CD4-positive, alpha-beta T cell treated with Interleukin-15 for 1 hour (primary cell): ENCODE measurements around the gene NXF1.
"Not testable (repeated sequence)": the region's sequence is repeated elsewhere in the genome, so short reads cannot be mapped to it uniquely, and the experiment has no call there.

ENCODE experiments used
- DNase-seq: peaks from one replicate; pipeline ENCODE4 v3.0.0-alpha.2; 2020

NXF1 gene

DNA sequence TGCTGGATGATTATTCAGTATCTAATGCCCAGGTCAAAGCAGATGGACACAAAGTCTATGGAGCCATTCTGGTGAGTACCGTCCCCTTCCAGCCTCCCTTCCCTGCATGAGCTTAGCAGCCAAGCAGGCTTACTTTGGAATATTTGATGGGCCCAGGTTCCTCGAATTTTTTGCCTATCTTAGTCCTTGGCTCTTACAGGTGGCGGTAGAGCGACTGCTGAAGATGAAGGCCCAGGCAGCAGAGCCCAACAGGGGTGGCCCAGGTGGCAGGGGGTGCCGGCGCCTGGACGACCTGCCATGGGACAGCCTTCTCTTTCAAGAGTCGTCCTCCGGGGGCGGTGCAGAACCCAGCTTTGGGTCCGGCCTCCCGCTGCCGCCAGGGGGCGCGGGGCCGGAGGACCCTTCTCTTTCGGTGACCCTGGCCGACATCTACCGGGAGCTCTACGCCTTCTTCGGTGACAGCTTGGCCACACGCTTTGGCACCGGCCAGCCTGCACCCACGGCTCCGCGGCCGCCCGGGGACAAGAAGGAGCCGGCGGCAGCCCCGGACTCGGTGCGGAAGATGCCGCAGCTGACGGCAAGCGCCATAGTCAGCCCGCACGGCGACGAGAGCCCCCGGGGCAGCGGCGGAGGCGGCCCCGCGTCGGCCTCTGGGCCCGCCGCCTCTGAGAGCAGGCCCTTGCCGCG lies 18.8 kb downstream of the NXF1 start:
- DNase-seq = peak; percentile 88

DNA sequence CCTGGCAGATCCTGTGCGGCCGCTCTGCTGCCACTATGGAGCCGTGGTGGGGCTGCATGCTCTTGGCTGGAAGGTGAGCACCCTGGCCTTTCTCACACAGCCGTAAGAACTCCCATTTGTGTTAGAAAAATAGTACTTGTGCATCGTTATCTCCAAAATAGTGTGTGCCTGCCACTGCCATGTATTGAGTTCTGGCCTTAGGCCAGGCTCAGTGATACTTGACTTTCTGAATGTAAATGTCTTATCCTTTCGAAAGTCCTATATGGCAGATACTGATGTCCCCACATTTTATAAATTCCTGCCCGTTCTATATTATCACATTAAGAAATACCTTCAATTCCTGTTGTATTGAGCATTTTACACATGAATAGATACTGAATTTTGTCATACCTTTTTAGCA lies 22.5 kb downstream of the NXF1 start:
- no peak for DNase-seq

GRCh38 chr11:62778441-62778840 lies 26.8 kb downstream of the NXF1 start:
- no peak for DNase-seq

GRCh38 chr11:62777389-62777788 lies 27.9 kb downstream of the NXF1 start:
- DNase-seq = no peak

GRCh38 chr11:62775646-62776045 lies 29.6 kb downstream of the NXF1 start:
- DNase-seq = no peak

- DNase-seq = no peak
Measured at GRCh38 chr11:62774407-62774806, 30.8 kb downstream of the NXF1 start.

DNA sequence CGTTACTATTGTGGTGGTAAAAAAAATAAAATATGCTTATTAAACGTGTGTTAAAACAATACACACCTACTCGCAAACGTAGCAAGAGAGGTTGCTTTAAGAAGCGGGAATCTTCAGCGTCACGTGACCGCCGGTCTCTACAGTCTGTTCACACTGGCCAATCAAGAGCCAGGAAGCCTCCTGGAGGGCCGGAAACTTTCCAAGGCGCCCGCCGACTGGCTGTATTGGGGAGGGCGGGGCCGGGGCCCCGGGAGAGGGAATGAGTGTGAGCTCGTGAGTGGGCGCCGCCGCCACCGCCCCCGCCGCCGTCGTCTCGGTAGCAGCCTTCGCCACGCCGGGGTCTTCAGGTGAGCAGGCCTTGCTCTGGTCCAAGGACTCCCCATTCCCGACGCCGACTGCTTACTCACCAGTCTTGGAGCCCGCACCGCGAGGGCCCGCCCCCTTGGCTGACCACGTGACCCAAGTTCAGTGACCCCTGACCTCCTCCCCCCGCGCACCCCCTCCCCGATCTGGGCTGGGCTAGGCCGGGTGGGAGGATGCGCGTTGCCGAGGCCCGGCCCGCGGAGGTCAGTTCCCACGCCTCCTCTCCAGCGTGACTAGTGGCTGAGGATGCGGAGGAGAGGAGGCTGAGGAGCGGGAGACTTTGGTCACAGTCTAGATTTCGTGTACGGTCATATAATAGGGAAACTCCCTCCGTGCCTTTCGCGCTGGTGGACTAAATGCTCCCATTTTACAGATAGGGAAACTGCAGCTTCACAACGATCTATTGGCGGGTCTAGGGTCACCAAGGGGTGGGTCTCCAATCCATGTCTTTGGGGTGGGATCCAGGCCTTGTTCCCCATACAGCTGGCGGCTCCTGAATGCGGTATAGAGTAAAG lies 33.9 kb downstream of the NXF1 start, which contains the start of gene TAF6L:
Gene TAF6L (plus strand): TSS at position 253 of the 878 bp plus-strand sequence. CDS start 4,388 bp downstream, outside the sequence.
- DNase-seq = peak; percentile 91

- no peak for DNase-seq
Measured at GRCh38 chr11:62770778-62771143, 34.5 kb downstream of the NXF1 start.

DNA sequence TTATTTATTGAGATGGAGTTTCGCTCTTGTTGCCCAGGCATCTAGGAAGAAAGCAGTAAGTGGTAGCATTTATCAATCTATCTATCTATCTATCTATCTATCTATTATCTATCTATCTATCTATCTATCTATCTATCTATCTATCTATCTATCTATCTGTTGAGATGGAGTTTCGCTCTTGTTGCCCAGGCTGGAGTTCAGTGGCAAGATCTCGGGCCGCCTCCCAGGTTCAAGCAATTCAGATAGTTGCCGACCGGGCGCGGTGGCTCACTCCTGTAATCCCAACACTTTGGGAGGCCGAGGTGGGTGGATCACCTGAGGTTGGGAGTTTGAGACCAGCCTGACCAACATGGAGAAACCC lies 44.4 kb downstream of the NXF1 start:
- not testable (repeated sequence) for DNase-seq

- no peak for DNase-seq
Measured at GRCh38 chr11:62757846-62758788, 47.1 kb downstream of the NXF1 start.

DNA sequence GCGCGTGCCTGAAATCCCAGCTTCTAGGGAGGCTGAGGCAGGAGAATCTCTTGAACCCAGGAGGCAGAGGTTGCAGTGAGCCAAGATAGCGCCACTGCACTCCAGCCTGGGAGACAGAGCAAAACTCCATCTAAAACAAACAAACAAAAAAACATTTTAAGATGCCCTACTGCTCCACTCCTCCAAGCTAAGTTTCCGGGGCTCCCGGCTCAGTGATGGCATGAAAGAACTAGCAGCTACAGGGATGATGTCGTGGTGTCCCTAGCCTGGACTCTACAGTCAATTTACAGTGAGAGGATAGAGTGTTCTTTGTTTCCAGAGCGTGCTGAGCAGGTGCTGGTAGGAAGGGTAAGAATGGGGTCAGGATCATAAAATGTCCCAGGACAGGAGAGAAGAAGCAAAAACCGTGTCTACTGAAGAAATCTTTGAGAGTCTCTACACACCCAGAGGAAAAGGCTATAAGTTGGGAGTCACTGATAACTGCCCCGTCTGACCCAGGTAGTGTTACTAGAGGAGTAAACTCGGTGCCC lies 50.1 kb downstream of the NXF1 start:
- DNase-seq = no peak

DNA sequence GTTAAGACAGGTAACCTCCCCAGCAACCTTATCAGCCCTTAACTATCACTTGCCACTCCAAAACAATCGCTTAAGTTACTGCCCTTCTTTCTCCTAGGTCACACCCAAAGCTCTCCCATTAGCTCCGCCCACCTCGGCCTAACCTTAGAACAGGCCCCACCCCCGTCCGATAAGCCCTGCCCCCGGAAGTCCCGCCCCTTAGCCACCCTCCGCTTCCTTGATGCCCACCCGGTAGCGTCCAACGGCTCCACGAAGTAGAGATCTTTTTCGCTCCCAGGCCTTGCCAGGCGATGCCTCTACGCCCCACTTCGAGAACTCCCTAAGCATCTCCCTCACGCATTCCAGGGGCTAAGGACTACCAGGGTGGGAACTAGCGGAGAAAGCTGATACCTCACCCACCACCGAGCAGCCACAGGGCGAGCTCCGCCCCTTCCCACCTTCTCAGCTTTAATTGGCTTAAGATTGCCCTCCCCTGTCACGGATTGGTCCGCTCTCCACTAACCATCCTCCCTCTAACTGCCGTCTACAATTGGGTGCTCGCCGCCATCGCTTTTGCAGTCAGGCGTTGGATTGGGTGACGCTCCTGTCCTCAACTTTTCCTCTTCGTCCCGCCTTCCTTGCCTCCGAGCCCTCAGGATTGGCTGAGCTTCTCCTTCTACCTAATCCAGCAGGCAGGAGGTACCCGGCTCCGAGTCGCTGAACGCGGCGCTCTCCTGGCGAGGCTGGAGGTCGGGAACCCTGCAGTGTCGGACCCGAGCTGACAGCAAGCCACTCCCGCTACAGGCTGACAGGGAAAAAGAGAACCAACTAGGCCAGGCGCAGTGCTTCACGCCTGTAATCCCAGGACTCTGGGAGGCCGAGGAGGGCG lies 51.3 kb downstream of the NXF1 start, which contains the start of gene ZBTB3:
Gene ZBTB3 (minus strand): TSS at position 425 of the 868 bp plus-strand sequence. CDS start 496 bp downstream, outside the sequence.
- peak; percentile 99 for DNase-seq

- DNase-seq = no peak
Measured at GRCh38 chr11:62752994-62753735, 52.1 kb downstream of the NXF1 start.

DNA sequence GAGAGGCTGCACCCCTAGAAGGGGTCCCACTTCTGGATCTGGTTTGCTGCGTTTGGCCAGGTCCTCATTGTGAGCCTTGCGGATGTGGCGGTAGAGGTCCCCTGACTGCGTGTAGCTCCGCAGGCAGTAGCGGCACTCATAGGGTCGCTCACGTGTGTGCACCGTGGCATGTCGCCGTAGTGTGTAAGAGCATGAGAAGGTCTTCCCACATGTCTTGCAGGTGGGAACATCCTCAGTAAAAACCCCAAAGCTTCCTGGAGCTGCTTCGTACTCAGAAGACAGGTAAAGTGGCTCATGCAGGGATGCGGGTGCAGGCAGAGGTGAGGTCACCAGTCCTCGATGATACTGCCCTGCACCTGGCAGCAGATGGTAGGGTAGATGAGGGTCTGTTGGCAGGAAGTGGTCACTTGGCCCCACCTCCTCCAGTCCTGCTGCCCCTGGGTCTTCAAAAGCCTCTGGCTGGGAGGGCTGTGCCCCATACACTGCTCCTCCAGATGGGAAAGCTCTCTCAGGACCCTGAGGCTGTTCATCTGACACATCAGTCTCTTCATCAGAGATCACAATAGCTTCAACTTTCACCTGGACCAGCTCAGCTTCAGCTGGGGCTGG lies 53.0 kb downstream of the NXF1 start:
- no peak for DNase-seq

GRCh38 chr11:62749931-62750330 lies 55.3 kb downstream of the NXF1 start:
- DNase-seq = not testable (repeated sequence)

DNA sequence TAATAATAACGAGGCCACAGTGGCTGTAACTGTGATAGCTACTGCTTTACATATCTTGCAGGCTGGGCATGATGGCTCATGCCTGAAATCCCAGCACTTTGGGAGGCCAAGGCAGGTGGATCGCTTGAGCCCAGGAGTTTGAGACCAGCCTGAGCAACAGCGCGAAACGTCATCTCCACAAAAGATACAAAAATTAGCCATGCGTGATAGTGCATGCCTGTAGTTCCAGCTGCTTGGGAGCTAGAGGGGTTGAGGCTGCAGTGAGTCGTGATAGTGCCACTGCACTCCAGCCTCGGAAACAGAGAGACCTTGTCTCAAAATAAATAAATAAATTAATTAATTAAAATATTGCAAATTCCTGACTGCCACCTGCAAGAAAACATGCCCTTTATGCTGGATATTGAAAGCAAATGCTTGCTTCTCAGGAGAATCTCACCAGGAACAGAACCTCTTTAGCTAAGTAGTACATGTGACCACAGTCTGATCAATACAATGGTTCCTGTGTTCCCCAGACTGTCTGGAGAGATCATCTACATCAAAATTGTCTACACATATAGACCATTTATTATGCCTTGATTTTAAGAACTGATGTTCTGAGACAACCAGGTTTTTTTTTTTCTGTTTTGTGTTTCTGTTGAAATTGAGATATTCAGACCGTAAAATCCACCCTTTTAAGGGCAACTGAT lies 57.6 kb downstream of the NXF1 start:
- no peak for DNase-seq
